OCI-LY3 (cell line): Measurements from ENCODE around the gene ATF4.

Experiments
- H2AFZ ChIP-seq: fragments of 200-600, 300-600 bp; shearing (Covaris generic); 2 replicates; pipeline ENCODE4 v1.6.0; 2014; ENCODE audit warnings: antibody characterized with exemption, low read depth, low read length
- H3K27ac ChIP-seq: fragments of 200-600, 300-600 bp; sonication (generic); 2 replicates; pipeline ENCODE4 v1.5.1; 2014; ENCODE audit warnings: mild to moderate bottlenecking, low read length, moderate library complexity, mixed read lengths
- H3K27me3 ChIP-seq: fragments of 200-600, 300-600 bp; sonication (generic); 2 replicates; pipeline ENCODE4 v1.6.1; 2014; ENCODE audit warnings: low read depth, low read length, mixed read lengths
- H3K36me3 ChIP-seq: fragments of 200-600, 300-600 bp; sonication (generic); replicated peaks from 2 replicates; pipeline ENCODE3; 2014; ENCODE audit warnings: low read depth, low read length, mixed read lengths
- H3K4me1 ChIP-seq: fragments of 300-600, 200-600 bp; sonication (generic); 2 replicates; pipeline ENCODE4 v1.6.1; 2014; ENCODE audit warnings: low read length, mixed read lengths
- H3K4me2 ChIP-seq: fragments of 200-600, 300-600 bp; sonication (generic); 2 replicates; pipeline ENCODE4 v1.6.1; 2014; ENCODE audit warnings: low read length, mixed read lengths
- H3K4me3 ChIP-seq: fragments of 300-600, 200-600 bp; sonication (generic); 2 replicates; pipeline ENCODE4 v1.5.1; 2014; ENCODE audit warnings: antibody characterized with exemption, mild to moderate bottlenecking, low read length, moderate library complexity
- H3K79me2 ChIP-seq: fragments of 300-600, 200-600 bp; shearing (Covaris generic); 2 replicates; pipeline ENCODE4 v1.6.1; 2014; ENCODE audit warnings: mild to moderate bottlenecking, low read length, mixed read lengths
- H3K9ac ChIP-seq: fragments of 300-600, 200-600 bp; shearing (Covaris generic); 2 replicates; pipeline ENCODE4 v1.6.0; 2014; ENCODE audit warnings: mild to moderate bottlenecking, low read length, moderate library complexity
- H3K9me3 ChIP-seq: fragments of 200-600, 300-600 bp; shearing (Covaris generic); 2 replicates; pipeline ENCODE4 v1.6.1; 2014; ENCODE audit warnings: low read length, mixed read lengths; ENCODE audit not compliant: insufficient read depth
- H4K20me1 ChIP-seq: fragments of 200-600, 300-600 bp; sonication (generic); 2 replicates; pipeline ENCODE4 v1.6.1; 2016; ENCODE audit warnings: low read length, mixed read lengths; ENCODE audit not compliant: insufficient read depth
- EZH2phosphoT487 ChIP-seq: fragments of 200-600 bp; shearing (Covaris generic); IDR thresholded peaks from 2 replicates; pipeline ENCODE4 v1.6.1; 2018; ENCODE audit warnings: antibody characterized with exemption, mixed run types, low read depth
- TF ChIP-seq, protein P1 (sequence below): fragments of 200-600, 300-600 bp; sonication (generic); IDR thresholded peaks from 2 replicates; pipeline ENCODE4 v1.5.1; 2014; ENCODE audit warnings: antibody characterized with exemption, low read length, low read depth

The ATF4 gene

DNA sequence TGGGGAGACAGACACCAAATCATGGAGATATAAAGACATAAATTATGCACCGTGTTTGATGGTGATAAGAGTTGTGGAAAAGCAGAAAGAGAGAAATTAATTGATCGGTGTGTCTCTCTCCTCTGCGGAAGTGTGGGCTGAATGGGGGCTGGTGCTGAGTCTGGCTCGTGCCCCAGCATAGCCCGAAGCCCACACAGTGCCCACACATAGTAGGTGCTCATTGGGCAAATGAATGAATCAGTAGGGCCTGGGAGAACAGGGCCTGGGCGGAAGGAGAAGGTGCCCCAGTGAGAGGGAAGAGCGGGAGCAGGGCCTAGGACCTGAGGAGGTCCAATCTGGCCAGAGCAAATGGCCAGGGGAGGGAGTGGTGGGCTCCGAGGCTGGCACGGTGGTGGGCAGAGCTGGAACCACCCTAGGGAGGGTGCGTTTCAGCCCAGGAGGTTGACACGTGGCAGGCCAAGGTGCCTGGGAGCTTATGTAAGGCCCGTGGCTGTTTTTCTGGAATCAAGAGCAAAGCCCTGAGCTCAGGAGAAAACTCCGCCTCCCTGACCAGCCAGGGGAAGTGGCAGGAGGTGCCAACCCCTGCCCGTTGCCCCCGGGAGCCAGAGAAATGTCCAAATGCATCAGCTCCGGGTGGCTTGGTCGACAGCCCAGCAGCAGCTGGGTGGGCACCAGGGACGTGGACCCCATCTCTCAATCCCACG is 48.1 kb downstream of the ATF4 start:
- no peak overlapping the region for H3K27ac ChIP-seq
- TF ChIP-seq EZH2phosphoT487, result no peak
- TF ChIP-seq, protein P1, sequence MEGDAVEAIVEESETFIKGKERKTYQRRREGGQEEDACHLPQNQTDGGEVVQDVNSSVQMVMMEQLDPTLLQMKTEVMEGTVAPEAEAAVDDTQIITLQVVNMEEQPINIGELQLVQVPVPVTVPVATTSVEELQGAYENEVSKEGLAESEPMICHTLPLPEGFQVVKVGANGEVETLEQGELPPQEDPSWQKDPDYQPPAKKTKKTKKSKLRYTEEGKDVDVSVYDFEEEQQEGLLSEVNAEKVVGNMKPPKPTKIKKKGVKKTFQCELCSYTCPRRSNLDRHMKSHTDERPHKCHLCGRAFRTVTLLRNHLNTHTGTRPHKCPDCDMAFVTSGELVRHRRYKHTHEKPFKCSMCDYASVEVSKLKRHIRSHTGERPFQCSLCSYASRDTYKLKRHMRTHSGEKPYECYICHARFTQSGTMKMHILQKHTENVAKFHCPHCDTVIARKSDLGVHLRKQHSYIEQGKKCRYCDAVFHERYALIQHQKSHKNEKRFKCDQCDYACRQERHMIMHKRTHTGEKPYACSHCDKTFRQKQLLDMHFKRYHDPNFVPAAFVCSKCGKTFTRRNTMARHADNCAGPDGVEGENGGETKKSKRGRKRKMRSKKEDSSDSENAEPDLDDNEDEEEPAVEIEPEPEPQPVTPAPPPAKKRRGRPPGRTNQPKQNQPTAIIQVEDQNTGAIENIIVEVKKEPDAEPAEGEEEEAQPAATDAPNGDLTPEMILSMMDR, result no peak
- no peaks in the 10 kb centered on the region for H3K79me2 ChIP-seq
- no peaks in the 10 kb centered on the region for H3K36me3 ChIP-seq
- H3K4me1 ChIP-seq, result no peaks in the 10 kb centered on the region
- no peaks in the 10 kb centered on the region for H4K20me1 ChIP-seq
- no peak overlapping the region for H3K9ac ChIP-seq
- no peak overlapping the region for H3K4me2 ChIP-seq
- peaks cover 6% of the 10 kb centered on the region; the same call in 1 of the 2 replicates for H3K9me3 ChIP-seq
- no peaks in the 10 kb centered on the region; the same call in 1 of the 2 replicates for H3K27me3 ChIP-seq
- H3K4me3 ChIP-seq, result no peak overlapping the region
- H2AFZ ChIP-seq, result no peak overlapping the region

- Histone ChIP-seq H3K36me3 (no peaks in the 10 kb centered on the region), H3K4me1 (no peaks in the 10 kb centered on the region), H3K9me3 (peaks cover 2% of the 10 kb centered on the region; the same call in 1 of the 2 replicates), H3K27me3 (no peaks in the 10 kb centered on the region; the same call in none of the 2 replicates), H3K4me2 (no peak overlapping the region), H3K79me2 (no peaks in the 10 kb centered on the region), H4K20me1 (no peaks in the 10 kb centered on the region), H3K4me3 (no peak overlapping the region), H2AFZ (no peak overlapping the region), H3K27ac (no peak overlapping the region), H3K9ac (no peak overlapping the region)
- TF ChIP-seq, protein P1, result no peak
- no peak for TF ChIP-seq EZH2phosphoT487
Measured at GRCh38 chr22:39569066-39569465, 48.7 kb downstream of the ATF4 start.

DNA sequence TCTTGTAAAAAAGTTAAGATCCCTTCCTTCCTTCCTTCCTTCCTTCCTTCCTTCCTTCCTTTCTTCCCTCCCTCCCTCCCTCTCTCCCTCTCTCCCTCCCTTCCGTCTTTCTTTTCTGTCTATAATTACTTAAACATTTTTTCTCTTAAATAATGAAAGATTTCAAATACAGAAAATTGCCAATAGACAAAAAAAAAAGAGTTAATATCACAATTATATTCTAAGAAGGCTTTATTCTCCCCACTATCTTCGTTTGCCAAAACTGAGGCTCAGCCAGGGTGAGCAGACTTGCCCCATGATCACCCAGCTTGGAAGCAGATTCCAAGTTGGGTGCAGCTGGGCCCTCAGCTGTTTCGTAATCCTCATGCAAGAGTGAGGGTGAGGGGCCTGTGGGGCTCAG is 49.9 kb downstream of the ATF4 start:
- Histone ChIP-seq H3K27me3 (no peaks in the 10 kb centered on the region; the same call in none of the 2 replicates), H3K9ac (no peak overlapping the region), H3K36me3 (no peaks in the 10 kb centered on the region), H3K79me2 (no peaks in the 10 kb centered on the region), H3K4me1 (no peaks in the 10 kb centered on the region), H3K4me3 (no peak overlapping the region), H3K4me2 (no peak overlapping the region), H3K27ac (no peak overlapping the region), H3K9me3 (no peaks in the 10 kb centered on the region), H2AFZ (no peak overlapping the region), H4K20me1 (no peaks in the 10 kb centered on the region)
- no peak for TF ChIP-seq EZH2phosphoT487

DNA sequence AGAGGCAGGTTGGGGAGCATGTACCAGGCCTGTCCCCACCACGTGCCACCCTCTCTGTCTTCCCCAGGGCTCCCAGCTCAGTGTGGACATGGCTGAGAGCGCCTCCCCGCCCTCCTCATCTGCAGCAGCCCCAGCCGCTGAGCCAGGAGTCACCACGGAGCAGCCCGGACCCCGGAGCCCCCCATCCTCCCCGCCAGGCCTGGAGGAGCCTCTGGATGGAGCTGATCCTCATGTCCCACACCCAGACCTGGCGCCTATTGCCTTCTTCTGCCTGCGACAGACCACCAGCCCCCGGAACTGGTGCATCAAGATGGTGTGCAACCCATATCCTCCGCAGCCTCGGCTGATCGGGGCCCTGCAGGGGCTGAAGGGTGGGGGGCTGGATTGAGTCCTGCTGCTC is 50.3 kb downstream of the ATF4 start, which contains the start of gene CACNA1I:
CACNA1I (plus strand) TSS at position 89 of the 400 bp plus-strand sequence; CDS start at position 89, 0 bp downstream.
- H3K9me3 ChIP-seq, result no peaks in the 10 kb centered on the region
- no peak within 1 kb of the TSS for H3K4me3 ChIP-seq
- H3K36me3 ChIP-seq, result no peaks in the 10 kb centered on the region
- H3K9ac ChIP-seq, result no peak within 1 kb of the TSS
- H3K27ac ChIP-seq, result no peak within 1 kb of the TSS
- no peak within 1 kb of the TSS for H2AFZ ChIP-seq
- no peaks in the 10 kb centered on the region for H3K79me2 ChIP-seq
- TF ChIP-seq EZH2phosphoT487, result no peak
- TF ChIP-seq, protein P1, result no peak
- H3K27me3 ChIP-seq, result no peaks in the 10 kb centered on the region; the same call in none of the 2 replicates
- H4K20me1 ChIP-seq, result no peaks in the 10 kb centered on the region
- H3K4me1 ChIP-seq, result no peaks in the 10 kb centered on the region
- H3K4me2 ChIP-seq, result no peak within 1 kb of the TSS
